WERI-Rb-1 (cell line): ENCODE data around the gene GARIN5A.
A peak's percentile ranks its signal among the peaks of the same experiment; 100 is the strongest.

Experiments
- DNase-seq: peaks from one replicate; pipeline ENCODE4 v3.0.0-alpha.2; 2020
- H3K27ac ChIP-seq: fragments of 250-450 bp; sonication (Bioruptor Pico); 2 replicates; pipeline ENCODE4 v1.5.1; 2020; ENCODE audit warnings: mild to moderate bottlenecking, moderate library complexity
- H3K27me3 ChIP-seq: fragments of 250-450 bp; sonication (Bioruptor Pico); 2 replicates; pipeline ENCODE4 v1.5.1; 2021; ENCODE audit warnings: mild to moderate bottlenecking, low read depth, moderate library complexity; ENCODE audit not compliant: insufficient read depth, severe bottlenecking
- H3K36me3 ChIP-seq: fragments of 250-450 bp; sonication (Bioruptor Pico); 2 replicates; pipeline ENCODE4 v1.5.1; 2020; ENCODE audit warnings: mild to moderate bottlenecking, moderate library complexity
- H3K4me3 ChIP-seq: 2 replicates; pipeline ENCODE4 v1.5.1; 2011; ENCODE audit warnings: low read depth, mild to moderate bottlenecking, control low read depth, low read length
- H3K9me3 ChIP-seq: fragments of 250-450 bp; sonication (Bioruptor Pico); 2 replicates; pipeline ENCODE4 v1.5.1; 2021; ENCODE audit warnings: mild to moderate bottlenecking, moderate library complexity; ENCODE audit not compliant: severe bottlenecking
- TF ChIP-seq, protein P1 (sequence below): IDR thresholded peaks from 2 replicates; pipeline ENCODE4 v1.5.1; 2011; ENCODE audit warnings: low read depth, mild to moderate bottlenecking, control low read depth, inconsistent platforms, low read length

Gene GARIN5A

DNA sequence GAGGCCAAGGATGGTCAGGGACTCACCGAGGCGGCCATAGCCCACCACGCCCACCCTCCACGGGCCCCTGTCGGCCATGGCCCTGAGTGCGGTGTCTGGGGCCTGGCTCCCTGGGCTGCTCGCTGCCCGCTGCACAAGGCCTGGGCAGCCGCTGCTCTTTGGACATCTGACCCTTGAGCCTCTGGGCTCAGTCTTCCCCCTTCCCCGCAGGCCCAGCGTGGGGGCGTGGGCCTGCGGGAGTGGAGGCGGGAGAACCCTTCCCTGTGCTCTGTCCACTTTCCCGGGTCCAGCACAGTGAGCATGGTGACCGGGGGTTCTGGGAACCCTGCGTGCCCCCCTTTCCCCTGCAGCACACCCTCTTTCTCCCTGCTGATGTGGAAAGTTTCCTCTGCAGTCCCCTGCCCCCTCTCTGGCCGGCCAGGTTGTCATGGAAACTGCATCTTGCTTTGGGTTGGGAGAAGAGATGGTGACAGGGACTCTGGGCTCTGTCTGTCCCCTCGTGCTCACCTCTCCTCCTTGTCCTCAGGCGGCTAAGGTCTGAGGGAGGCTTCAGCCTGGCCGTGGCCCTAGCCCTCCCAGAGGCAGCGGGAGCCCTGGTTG, 37.2 kb upstream of the GARIN5A start, which contains the start of gene ASPDH:
TSS of gene ASPDH (minus strand) at position 168 of the 600 bp plus-strand sequence. CDS start at position 78, 90 bp downstream.
- DNase-seq: no peak
- peaks cover 24% of the 10 kb centered on the region for H3K36me3 ChIP-seq
- H3K9me3 ChIP-seq: no peaks in the 10 kb centered on the region
- no peaks in the 10 kb centered on the region for H3K27me3 ChIP-seq
- TF ChIP-seq, protein P1, sequence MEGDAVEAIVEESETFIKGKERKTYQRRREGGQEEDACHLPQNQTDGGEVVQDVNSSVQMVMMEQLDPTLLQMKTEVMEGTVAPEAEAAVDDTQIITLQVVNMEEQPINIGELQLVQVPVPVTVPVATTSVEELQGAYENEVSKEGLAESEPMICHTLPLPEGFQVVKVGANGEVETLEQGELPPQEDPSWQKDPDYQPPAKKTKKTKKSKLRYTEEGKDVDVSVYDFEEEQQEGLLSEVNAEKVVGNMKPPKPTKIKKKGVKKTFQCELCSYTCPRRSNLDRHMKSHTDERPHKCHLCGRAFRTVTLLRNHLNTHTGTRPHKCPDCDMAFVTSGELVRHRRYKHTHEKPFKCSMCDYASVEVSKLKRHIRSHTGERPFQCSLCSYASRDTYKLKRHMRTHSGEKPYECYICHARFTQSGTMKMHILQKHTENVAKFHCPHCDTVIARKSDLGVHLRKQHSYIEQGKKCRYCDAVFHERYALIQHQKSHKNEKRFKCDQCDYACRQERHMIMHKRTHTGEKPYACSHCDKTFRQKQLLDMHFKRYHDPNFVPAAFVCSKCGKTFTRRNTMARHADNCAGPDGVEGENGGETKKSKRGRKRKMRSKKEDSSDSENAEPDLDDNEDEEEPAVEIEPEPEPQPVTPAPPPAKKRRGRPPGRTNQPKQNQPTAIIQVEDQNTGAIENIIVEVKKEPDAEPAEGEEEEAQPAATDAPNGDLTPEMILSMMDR: no peak
- no peak within 1 kb of the TSS for H3K4me3 ChIP-seq
- H3K27ac ChIP-seq: no peak within 1 kb of the TSS

DNA sequence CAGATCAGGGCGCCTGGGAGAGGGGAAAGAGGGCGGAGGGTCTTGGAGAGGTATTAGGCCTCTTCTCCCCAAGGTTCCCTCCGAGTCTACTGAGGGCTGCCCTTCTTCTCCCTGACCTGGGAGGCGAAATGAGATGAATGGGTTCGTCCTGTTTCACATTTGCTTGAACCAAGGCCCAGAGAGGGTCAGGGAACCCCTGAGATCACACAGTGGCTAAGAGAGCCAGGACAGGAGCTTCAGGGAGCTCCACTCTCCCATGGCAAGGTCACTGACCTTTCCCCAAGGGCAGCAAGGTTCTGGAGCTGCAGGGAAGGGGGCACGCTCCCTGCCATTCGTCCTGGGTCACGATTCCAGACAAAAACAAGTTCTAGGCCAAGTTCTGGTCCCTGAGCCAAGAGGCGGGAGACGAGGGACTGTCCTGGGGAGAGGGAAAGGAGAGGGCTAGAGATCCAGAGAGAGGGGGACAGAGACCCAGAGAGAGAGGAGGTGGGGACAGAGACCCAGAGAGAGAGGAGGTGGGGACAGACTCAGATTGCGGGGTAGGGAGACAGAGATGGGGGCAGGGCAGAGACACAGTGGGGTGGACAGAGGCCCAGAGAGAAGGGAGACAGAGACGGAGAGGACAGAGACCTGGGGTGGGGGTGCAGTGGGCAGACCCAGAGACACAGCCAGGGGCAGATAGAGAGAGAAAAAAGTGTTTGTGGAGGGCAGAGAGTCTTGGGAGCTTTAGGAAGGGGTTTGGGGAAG, 36.5 kb upstream of the GARIN5A start:
- Histone ChIP-seq H3K4me3 (no peak overlapping the region), H3K27me3 (no peaks in the 10 kb centered on the region), H3K9me3 (no peaks in the 10 kb centered on the region), H3K36me3 (peaks cover 17% of the 10 kb centered on the region), H3K27ac (no peak overlapping the region)
- TF ChIP-seq, protein P1: no peak
- DNase-seq: no peak

DNA sequence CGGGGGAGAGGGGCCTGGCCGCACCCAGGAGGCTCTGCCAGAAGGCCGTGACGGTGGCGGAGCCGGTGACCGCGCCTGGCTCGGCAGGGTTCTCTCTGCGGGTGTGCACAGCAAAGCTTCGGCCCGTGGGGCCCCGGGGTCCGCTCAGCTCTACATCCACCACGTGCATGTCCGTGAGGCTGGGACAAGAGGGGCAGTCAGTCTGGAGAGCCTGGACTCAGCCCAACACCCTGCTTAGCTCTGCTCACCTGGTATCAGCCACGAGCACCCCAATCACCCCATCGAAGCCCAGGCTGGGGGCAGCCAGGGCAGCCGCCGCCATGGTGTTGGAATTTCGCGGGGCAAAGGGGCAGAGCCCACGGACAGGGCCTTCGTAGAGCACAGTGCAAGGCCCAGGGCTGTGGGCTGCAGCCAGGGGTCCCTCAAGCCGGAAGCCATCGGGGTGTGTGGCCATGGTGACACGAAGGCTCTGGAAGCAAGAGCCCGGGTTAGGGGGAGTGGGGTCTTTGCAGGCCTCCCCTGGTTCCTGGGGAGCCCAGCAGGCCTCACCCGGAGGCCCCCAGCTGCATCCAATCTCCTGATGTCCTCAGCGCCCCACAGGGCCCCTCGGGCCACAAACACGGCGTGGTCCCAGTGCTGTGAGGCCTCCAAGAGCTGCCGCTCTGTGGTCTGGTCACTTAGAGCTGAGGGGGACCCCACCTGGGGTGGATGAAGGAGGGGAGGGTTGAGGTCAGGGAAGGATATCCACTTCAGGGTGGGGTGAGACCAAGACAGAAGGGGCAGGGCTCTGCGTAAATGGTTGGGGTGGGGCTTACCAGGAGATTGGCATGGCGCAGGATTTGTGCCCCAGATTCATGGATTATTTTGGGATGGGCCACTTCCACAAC, 35.7 kb upstream of the GARIN5A start:
- no peaks in the 10 kb centered on the region for H3K27me3 ChIP-seq
- no peak overlapping the region; the same call in 1 of the 2 replicates for H3K4me3 ChIP-seq
- DNase-seq: no peak
- peak overlapping the region; percentile 22; the same call in 1 of the 2 replicates for H3K27ac ChIP-seq
- H3K9me3 ChIP-seq: no peaks in the 10 kb centered on the region
- TF ChIP-seq, protein P1: no peak
- H3K36me3 ChIP-seq: peaks cover 9% of the 10 kb centered on the region

DNA sequence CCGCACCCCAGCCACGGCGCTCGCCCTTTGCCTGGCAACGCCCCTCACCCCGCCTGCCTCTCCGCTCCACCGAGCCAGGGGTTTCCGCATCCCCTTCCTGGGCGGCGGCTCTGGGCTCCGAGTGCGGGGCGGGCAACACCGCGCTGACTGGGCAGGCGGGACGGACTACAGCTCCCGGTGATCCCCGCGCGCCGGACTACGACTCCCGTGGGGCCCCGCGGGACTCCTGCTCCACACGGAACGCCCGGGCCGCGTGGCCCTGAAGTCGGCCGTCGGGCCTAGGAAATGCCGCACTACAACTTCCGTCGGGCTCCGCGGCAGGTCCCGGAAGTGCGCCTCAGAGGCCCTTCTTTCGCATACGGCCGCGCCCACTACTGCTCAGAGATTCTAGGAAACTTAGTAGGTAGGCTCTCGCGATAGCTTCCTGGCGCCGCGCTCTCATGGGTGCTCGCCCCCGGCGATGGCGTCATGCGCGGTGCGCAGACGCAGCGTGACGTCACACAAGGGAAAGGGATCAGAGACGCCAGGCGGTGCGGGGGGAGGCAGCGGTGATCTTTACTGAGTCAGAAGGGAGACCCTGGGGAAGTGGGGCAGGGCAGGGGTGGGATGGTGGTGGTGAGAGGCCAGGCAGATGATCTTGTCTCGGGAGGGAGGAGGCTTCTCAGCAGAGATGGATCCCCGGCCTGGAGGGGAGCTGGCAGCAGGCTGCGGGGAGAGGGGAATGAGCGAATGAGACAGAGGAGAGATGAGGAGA, 34.6 kb upstream of the GARIN5A start, which contains the start of gene JOSD2:
TSS of gene JOSD2 (minus strand) at position 123 of the 754 bp plus-strand sequence. CDS start 760 bp downstream, outside the sequence.
- no peaks in the 10 kb centered on the region for H3K27me3 ChIP-seq
- DNase-seq: peak; percentile 99

DNA sequence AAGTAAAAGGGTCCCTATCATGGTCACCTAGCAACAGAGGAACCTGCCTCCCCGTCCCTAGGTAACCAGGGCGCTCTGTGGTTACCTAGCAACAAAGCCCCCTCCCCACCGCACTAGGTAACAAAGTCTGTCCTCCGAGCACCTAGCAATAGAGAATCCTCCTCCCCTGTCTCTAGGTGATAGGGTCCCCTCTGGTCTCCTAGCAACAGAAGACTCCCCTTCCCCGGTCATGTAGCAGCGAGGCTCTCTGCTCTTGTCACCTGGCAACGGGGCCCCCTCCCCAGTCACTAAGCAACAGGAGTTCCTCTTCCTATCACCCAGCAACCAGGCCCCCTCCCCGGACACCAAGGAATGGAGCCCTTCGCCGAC, 34.0 kb upstream of the GARIN5A start:
- no peaks in the 10 kb centered on the region for H3K36me3 ChIP-seq
- peak overlapping the region; percentile 71 for H3K4me3 ChIP-seq
- peak overlapping the region; percentile 38 for H3K27ac ChIP-seq
- H3K27me3 ChIP-seq: no peaks in the 10 kb centered on the region
- DNase-seq: no peak
- TF ChIP-seq, protein P1: no peak
- H3K9me3 ChIP-seq: no peaks in the 10 kb centered on the region

More for the DNA sequence above, 34.6 kb upstream of the GARIN5A start, which contains the start of gene JOSD2:
- TF ChIP-seq, protein P1: no peak
- H3K4me3 ChIP-seq: peak within 1 kb of the TSS; percentile 71
- H3K9me3 ChIP-seq: no peaks in the 10 kb centered on the region
- peaks cover 3% of the 10 kb centered on the region; the same call in 1 of the 2 replicates for H3K36me3 ChIP-seq
- peak within 1 kb of the TSS; percentile 70 for H3K27ac ChIP-seq
